Keratinocyte (primary cell): ENCODE measurements around the gene ULK4. TPM values are rescaled to one million over a fixed set of nuclear protein-coding genes. Genes with fewer than 3 reads are reported as not detected.

Source experiments
- DNase-seq: peaks from one replicate; pipeline ENCODE4 v3.0.0-alpha.2; 2011; ENCODE audit warnings: low read depth, missing footprints, low spot score
- FAIRE-seq: peaks from 2 replicates; lab custom pipeline; 2011; peaks lifted over from hg19 to GRCh38; lab: Jason Lieb, UNC
- H2AFZ ChIP-seq: 2 replicates; pipeline ENCODE4 v1.6.0; 2012; ENCODE audit warnings: low read length, control low read depth, inconsistent platforms; ENCODE audit not compliant: control insufficient read depth
- H3K27ac ChIP-seq: 2 replicates; pipeline ENCODE4 v1.5.1; 2011; ENCODE audit warnings: low read length; ENCODE audit not compliant: control insufficient read depth, insufficient read depth
- H3K27me3 ChIP-seq: 3 replicates; pipeline ENCODE4 v1.6.0; 2011; ENCODE audit warnings: low read length; ENCODE audit not compliant: control insufficient read depth, insufficient read depth; ENCODE audit errors: extremely low read depth
- H3K36me3 ChIP-seq, 2 experiments: 2 replicates in 1 of 2; 3 replicates in 1 of 2; pipeline ENCODE4 v1.5.1; 2011; ENCODE audit warnings: low read length in 2 of 2, mild to moderate bottlenecking in 1 of 2; ENCODE audit not compliant: control insufficient read depth in 2 of 2, insufficient read depth in 2 of 2; ENCODE audit errors: extremely low read depth in 1 of 2
- H3K4me1 ChIP-seq: 3 replicates; pipeline ENCODE4 v1.5.1; 2011; ENCODE audit warnings: low read length; ENCODE audit not compliant: control insufficient read depth, insufficient read depth; ENCODE audit errors: extremely low read depth
- H3K4me2 ChIP-seq: 3 replicates; pipeline ENCODE4 v1.6.0; 2011; ENCODE audit warnings: low read depth, low read length; ENCODE audit not compliant: control insufficient read depth, insufficient read depth; ENCODE audit errors: extremely low read depth
- H3K4me3 ChIP-seq, 3 experiments: fragments of 200-600 bp in 1 of 3; sonication (generic) in 1 of 3; 2 replicates in 2 of 3; 3 replicates in 1 of 3; pipeline ENCODE4 v1.5.1; 2011 to 2016; ENCODE audit warnings: low read length in 3 of 3, mild to moderate bottlenecking in 3 of 3, control low read depth in 2 of 3, inconsistent platforms in 1 of 3, low read depth in 1 of 3, mixed read lengths in 1 of 3, mixed run types in 1 of 3, moderate library complexity in 1 of 3; ENCODE audit not compliant: control insufficient read depth in 2 of 3, insufficient read depth in 2 of 3; ENCODE audit errors: extremely low read depth in 1 of 3
- H3K79me2 ChIP-seq: 2 replicates; pipeline ENCODE4 v1.6.0; 2012; ENCODE audit warnings: low read length; ENCODE audit not compliant: control insufficient read depth, insufficient read depth
- H3K9ac ChIP-seq: 3 replicates; pipeline ENCODE4 v1.6.0; 2011; ENCODE audit warnings: low read length; ENCODE audit not compliant: control insufficient read depth, insufficient read depth; ENCODE audit errors: extremely low read depth
- H3K9me1 ChIP-seq: 3 replicates; pipeline ENCODE4 v1.6.0; 2011; ENCODE audit warnings: low read length; ENCODE audit not compliant: control insufficient read depth, insufficient read depth; ENCODE audit errors: extremely low read depth
- H3K9me3 ChIP-seq: 2 replicates; pipeline ENCODE4 v1.5.1; 2012; ENCODE audit warnings: low read depth, low read length; ENCODE audit not compliant: control insufficient read depth
- H4K20me1 ChIP-seq: 3 replicates; pipeline ENCODE4 v1.6.0; 2011; ENCODE audit warnings: low read length; ENCODE audit not compliant: control insufficient read depth, insufficient read depth; ENCODE audit errors: extremely low read depth
- CTCF ChIP-seq, 3 experiments: IDR thresholded peaks in 1 of 3; conservative IDR thresholded peaks in 1 of 3; optimal IDR thresholded peaks in 1 of 3; 2 replicates in 2 of 3; 3 replicates in 1 of 3; pipeline versions ENCODE3 to v1.5.1; 2011; ENCODE audit warnings: low read length in 3 of 3, mild to moderate bottlenecking in 3 of 3, moderate library complexity in 2 of 3, control low read depth in 1 of 3, inconsistent platforms in 1 of 3; ENCODE audit not compliant: insufficient read depth in 2 of 3; ENCODE audit errors: extremely low read depth in 1 of 3
- EZH2 ChIP-seq: IDR thresholded peaks from one replicate; pipeline ENCODE4 v1.6.1; 2012; ENCODE audit warnings: inconsistent platforms, mild to moderate bottlenecking, low read length, moderate library complexity
- dilution Hi-C: fragments of 300-500 bp; cut with MboI; formaldehyde crosslinking; loops from one replicate; pipeline ENCODE4 v1.7.0; 2020; ENCODE audit warnings: low sequenced_read_pairs; ENCODE audit not compliant: extremely low pct_ligation_motif_present
- polyA plus RNA-seq, 5 experiments: library from polyadenylated mRNA; depleted of rRNA in 3 of 5; stranded (reverse) in 3 of 5; stranded (forward) in 1 of 5; unstranded in 1 of 5; fragments of >200 nt; gene quantifications; 1 replicate in 1 of 5; 2 replicates in 3 of 5; 3 replicates in 1 of 5; pipeline versions ENCODE4 v1.2.1 to v1.2.3, GENCODE V29; 2011 to 2012; ENCODE audit warnings: missing spikeins in 2 of 5, low read depth in 1 of 5, low replicate concordance in 1 of 5

The ULK4 gene
- polyA plus RNA-seq, 1 donor (not counting 4 experiments of a cell fraction or from before 2014, with no cell fraction given), result 6.1 TPM

- peaks cover 2% of the 10 kb centered on the region for H3K4me1 ChIP-seq
- dilution Hi-C loops, result no loop called here
- TF ChIP-seq EZH2, result no peak
- no peak for TF ChIP-seq CTCF (optimal IDR thresholded peaks at IDR 0.05 in 1 of 3, IDR thresholded peaks at IDR 0.05 in 1 of 3, conservative IDR thresholded peaks at IDR 0.05 in 1 of 3; ENCODE audit: extremely low read depth in 1 of 3, insufficient read depth in 2 of 3, low read length in 3 of 3)
- no peaks in the 10 kb centered on the region for H3K9me1 ChIP-seq
- no peaks in the 10 kb centered on the region for H3K9me3 ChIP-seq
- no peak overlapping the region for H3K4me2 ChIP-seq
- no peaks in the 10 kb centered on the region for H4K20me1 ChIP-seq
- DNase-seq (no peak), FAIRE-seq (no peak)
- no peaks in the 10 kb centered on the region for H3K79me2 ChIP-seq
- H3K4me3 ChIP-seq, result no peak overlapping the region
- no peaks in the 10 kb centered on the region for H3K36me3 ChIP-seq
- H3K27ac ChIP-seq, result no peak overlapping the region
- no peak overlapping the region for H2AFZ ChIP-seq
- no peak overlapping the region for H3K9ac ChIP-seq
- no peaks in the 10 kb centered on the region for H3K27me3 ChIP-seq
These were observed 660.4 kb downstream of the ULK4 start for GRCh38 chr3:41301548-41301947.

GRCh38 chr3:41299036-41299435 is 662.9 kb downstream of the ULK4 start:
- no peak overlapping the region for H2AFZ ChIP-seq
- TF ChIP-seq CTCF (optimal IDR thresholded peaks at IDR 0.05 in 1 of 3, IDR thresholded peaks at IDR 0.05 in 1 of 3, conservative IDR thresholded peaks at IDR 0.05 in 1 of 3; ENCODE audit: extremely low read depth in 1 of 3, insufficient read depth in 2 of 3, low read length in 3 of 3), result no peak
- TF ChIP-seq EZH2, result no peak
- DNase-seq (no peak), FAIRE-seq (no peak)
- no peak overlapping the region for H3K4me2 ChIP-seq
- dilution Hi-C loops, result no loop called here
- H4K20me1 ChIP-seq, result no peaks in the 10 kb centered on the region
- H3K4me1 ChIP-seq, result peaks cover 2% of the 10 kb centered on the region
- no peak overlapping the region for H3K27ac ChIP-seq
- no peaks in the 10 kb centered on the region for H3K9me3 ChIP-seq
- no peaks in the 10 kb centered on the region for H3K27me3 ChIP-seq
- H3K9me1 ChIP-seq, result no peaks in the 10 kb centered on the region
- H3K36me3 ChIP-seq, result no peaks in the 10 kb centered on the region
- no peak overlapping the region for H3K9ac ChIP-seq
- H3K4me3 ChIP-seq, result no peak overlapping the region
- H3K79me2 ChIP-seq, result no peaks in the 10 kb centered on the region
